Measurements from ENCODE around the gene KIF21B.

KIF21B gene

DNA sequence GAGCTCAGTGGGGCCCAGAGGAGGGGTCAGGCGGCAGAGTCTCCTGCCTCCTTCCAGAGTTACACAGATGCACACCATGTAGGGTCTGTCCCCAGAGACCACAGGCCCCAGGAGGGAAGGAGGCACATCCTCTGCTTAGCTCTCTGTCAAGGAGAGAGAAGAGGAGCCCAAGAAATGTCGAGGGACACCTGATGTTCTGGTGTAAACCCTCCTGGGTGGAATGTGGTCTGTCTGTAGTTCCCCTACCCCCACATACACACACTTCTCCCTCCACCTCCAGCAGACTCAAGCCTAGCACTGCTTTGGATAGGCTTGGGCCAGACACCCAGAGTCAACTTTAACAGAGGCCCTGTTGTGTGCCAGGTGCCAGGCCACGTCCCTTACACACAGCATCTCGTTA, 34.2 kb downstream of the KIF21B start:
- no peak for DNase-seq

DNA sequence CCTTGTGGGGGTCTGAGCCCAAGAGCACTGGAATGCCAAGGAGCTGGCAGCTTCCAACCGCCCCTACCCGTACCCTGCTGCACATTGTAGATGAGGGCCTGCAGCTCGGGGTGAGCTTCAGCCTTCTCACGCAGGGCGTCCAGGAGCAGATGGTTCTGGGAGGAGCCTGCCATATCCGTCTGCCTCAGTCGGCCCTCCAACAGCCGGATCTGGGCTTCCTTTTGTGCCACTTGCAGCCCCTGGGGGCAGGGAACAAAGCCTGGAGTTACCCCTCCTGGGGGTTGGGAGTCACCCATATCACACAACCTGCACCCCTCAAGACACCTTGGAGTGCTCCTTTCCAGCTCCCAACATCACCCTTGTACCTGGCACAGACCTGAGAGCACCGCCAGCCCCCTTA, 34.8 kb downstream of the KIF21B start:
- no peak for DNase-seq

DNA sequence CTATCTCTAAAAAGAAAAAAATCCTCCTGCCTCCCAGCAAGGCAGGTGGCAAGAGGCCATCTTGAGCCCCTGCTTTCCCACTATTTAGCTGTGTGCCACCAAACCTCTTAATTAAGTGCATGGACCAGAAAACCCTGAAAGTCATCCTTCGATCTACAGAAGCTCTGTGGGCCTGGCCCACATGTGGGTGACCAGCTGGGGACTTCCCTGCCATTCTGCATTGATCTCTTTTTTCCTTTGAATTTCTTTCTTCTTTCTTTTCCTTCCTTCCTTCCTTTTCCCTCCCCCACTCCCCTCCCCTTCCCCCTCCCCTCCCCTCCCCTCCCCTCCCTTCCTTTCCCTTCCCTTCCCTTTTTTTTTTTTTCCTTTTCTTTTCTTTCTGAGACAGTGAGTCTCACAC, 38.0 kb downstream of the KIF21B start:
- DNase-seq, result no peak

- no peak for DNase-seq
These were observed 40.4 kb downstream of the KIF21B start for GRCh38 chr1:200983035-200983561.

DNA sequence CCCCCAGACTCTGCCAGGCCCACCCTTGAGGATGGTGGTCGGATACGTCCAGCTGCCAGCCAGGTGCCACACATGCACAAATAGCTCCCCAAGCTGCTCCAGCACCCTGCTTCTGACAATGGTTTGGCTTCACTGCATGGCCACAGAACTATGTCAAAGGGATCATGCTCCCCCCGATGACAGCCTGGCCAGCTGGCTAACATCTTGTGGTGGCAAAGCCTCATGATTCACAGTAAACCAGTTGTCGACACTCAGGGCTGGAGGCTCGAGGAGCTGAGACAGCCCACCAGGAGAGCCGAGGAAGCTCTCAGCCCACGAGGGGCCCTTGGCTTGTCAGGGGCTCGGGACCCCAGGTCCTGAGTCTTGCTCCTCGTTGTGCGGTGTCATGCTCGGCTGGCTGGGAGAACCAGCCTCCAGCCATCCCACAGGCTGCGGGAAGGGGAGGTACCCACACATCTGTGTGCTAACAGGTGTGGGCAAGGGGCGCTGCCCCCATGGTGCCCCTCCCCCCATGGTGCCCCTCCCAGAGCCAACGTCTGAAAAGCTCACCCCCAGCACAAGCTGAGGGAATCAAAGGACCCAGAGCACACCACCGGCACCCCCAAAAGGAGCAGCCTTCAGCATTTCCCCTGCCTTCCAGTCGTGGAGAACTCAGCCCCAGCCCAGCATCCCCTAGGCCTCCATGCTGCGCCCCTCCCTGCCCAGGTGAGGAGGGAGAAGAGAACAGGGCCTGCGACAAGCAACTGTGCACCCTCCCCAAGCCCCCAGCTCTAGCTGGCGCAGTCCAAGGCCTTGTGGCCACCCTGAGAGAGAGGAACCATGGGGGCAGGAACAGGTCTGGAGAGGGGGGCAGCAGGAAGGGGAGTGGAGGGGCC, 41.2 kb downstream of the KIF21B start:
- DNase-seq, result no peak

- no peak for DNase-seq
These were observed 42.2 kb downstream of the KIF21B start for GRCh38 chr1:200981278-200981677.

GRCh38 chr1:200980873-200981272, 42.6 kb downstream of the KIF21B start:
- no peak for DNase-seq

DNA sequence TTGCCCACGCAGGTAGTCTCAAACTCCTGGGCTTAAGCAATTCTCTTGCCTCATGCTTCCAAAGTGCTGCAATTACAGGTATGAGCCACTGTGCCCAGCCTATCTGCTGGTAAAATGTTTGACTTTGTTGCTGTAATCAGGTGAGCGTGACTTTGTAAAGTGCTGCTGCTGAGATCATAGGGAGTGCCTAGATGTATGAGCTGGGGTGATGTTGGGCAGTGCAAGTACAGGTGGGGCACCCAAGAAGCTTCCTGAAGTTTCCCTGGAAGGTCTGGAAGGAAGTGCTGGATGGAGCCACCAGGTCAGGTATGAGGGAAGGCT, 43.1 kb downstream of the KIF21B start:
- no peak for DNase-seq

DNA sequence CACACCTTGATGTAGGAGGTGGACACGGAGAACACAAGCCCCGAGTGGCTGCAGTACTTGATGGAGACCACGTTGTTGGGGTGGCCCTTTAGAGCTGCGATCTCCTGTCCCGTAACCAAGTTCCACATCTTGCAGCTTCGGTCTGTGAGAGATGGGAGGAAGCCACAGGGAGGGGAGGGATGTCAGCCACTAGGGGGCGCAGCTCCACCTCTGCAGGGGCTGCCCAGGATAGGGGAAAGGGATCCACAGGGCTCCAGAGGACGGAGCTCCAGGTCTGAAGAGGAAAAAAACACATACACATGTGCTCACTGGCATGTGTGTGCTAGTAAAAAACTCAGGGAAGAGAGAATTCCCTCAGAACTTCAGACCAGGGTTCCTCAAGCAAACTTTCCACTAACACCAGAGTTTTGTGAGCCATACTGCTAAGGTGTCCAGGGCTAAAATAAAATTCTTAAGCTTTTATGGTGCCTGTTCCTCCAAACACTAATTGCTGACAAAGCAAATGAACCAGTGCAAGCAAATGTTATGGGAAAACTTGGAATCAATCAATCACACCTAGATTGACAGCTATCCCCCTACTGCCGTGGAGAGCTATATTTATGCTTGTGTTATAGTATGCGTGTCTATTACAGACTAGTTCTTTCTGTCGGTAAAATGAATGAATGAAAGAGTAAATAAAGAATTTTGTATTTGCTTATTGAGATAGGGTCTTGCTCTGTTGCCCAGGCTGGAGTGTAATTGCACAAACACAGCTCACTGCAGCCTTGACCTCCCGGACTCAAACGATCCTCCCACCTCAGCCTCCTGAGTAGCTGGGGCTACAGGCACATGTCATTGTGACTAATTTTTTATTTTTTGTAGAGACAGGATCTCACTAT, 43.7 kb downstream of the KIF21B start:
- peak; percentile 56 for DNase-seq

GRCh38 chr1:200977071-200977754, 46.3 kb downstream of the KIF21B start:
- no peak for DNase-seq

DNA sequence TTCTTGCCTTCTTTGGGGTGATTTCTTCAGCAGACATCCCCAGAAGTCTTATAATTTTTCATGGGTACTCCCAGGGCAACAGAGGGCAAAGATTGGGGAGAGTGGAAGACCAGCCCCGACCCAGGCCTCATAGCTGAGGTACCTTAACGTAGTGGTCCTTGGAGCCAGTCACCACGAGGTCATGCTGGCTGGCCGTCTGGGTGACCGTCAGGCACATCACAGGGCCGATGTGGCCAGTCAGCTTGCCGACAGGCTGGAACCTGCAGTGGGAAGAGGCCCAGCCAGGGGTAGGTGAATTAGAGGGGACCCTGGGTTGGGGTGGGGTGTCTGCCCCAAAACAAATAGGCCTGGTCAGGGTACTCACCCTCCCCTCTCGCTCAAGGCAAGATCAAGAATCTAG, 46.9 kb downstream of the KIF21B start:
- DNase-seq, result no peak

DNA sequence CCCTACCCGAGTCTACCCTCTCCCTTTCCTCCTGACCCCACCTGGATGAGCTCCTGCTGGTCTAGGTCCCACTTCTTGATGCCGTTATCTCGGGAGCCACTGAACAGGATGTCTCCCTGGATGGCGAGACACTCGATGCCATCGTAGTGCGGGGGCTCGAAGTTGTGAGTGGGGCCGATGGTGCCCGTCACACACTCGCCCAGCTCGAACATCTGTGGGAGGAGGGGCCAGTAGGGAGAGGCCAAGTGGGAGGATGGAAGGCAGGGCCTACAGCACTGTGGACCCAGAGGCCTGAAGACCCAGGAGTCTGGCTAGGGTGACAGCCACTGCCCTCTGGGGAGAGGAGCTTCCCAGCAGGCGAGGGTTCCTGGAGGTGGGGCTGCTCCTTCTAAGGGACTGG, 48.1 kb downstream of the KIF21B start:
- DNase-seq, result no peak

- no peak for DNase-seq
These were observed 48.8 kb downstream of the KIF21B start for GRCh38 chr1:200974711-200975110.

DNA sequence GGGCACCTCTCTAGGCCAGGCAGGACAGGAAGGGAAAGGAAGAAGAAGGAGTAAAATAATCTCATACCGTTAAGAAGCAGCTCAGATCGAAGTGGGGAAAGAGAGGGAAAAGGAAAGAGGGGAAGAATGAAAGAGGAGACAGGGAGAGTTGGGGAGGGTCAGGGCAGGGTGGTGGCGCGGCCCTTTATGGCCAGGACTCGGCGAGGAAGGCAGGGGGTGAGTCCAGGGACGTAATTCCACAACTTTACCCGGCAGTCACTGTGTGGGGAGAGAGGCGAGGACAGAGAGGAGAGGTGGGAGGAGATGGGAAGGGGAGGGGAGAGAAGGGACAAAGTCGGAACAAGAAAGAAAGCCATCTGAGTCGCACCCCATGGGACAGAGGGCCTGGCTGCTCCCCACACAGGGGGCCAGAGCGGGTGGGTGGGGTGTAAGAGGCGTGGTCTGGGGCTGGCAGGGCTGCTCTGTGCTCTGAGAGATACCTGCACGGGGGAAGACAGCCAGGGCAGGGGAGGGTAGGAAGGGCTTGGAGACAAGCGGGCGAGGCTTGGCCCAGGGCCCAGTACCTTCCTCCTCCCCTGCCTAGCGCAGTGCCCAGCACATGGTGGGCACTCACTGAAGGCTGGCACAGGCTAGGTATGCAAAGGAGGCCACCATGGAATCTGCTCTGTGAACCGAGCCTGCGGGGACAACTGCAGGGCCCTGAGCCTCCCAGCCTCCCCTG, 49.4 kb downstream of the KIF21B start:
- no peak for DNase-seq

- no peak for DNase-seq
These were observed 50.4 kb downstream of the KIF21B start for GRCh38 chr1:200972985-200973742.

GRCh38 chr1:200971955-200972711, 51.4 kb downstream of the KIF21B start:
- peak; percentile 47 for DNase-seq

DNA sequence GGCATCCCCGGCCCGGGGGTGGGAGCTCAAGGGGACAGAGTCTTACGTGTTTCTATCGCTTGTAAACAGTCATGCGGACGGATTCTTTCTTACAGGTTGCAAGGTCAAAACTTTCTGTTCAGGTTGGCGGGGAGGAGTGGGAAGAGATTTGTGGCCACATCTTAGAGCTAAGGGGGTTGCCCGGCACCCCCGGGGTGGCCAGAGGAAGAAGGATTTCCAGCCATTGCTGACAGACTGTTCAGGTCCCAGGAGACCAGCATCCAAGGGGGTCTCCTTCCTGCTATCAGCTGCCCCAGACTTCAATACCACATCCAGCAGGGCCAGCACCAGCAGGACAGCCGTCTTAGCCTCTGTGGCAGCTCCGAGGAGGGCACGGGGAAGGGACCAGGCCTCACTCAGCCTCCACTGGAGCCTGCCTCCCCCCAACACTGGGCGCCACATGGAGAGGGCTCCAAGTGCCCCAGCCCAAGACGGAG, 52.0 kb downstream of the KIF21B start:
- DNase-seq, result no peak

DNA sequence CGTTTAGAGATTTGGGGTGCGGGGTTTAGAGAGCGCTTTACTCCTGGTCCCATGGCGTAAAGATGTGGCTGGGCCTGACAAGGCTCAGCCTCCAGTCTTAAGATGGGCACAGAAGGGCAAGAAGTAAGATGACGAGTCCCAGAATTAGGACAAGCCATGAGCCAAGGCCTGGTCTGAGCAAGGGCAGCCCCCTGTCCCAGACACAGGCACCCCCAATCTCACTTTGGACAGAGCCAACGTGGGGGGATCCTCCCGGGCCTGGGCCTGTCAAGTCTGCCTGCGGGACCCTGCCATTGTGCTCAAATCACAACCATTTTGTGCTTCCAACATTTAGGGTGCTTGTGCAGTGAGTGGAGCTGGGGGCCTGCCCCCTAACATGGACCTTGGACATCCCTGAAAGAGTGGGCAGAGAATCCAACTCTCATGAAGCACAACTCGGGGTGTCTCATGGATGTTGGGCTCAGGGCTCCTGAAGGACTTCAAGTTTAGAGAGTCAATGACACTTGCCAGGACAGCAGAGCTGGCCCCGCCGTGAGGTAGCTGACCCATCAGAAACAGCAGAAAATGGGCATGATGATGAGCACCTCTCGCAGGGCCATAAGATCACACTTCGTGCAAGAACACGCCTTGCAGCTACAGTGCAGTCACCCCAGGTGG, 52.6 kb downstream of the KIF21B start:
- DNase-seq, result no peak

GRCh38 chr1:200969726-200970561, 53.6 kb downstream of the KIF21B start:
- no peak for DNase-seq
